Erythroblast (primary cell): ENCODE results near the gene LRRC53.

Experiments used
- DNase-seq, 2 experiments: peaks; one replicate each; lab custom pipeline; 2025; lab: John Stamatoyannopoulos, UW
- GATA1 ChIP-seq: IDR thresholded peaks from 2 replicates; pipeline ENCODE4 v1.6.1; 2011; ENCODE audit warnings: low read depth, mild to moderate bottlenecking, control low read depth, low read length, moderate library complexity
- POLR2A ChIP-seq: IDR thresholded peaks from 2 replicates; pipeline ENCODE4 v1.6.1; 2011; ENCODE audit warnings: mild to moderate bottlenecking, low read length

Gene LRRC53

GRCh38 chr1:74431531-74431930 is 80.9 kb downstream of the LRRC53 start:
- TF ChIP-seq POLR2A (no peak), GATA1 (no peak)
- DNase-seq: no peak

GRCh38 chr1:74430342-74430934 is 82.0 kb downstream of the LRRC53 start:
- DNase-seq: no peak
- TF ChIP-seq GATA1: no peak
- no peak for TF ChIP-seq POLR2A

- TF ChIP-seq POLR2A (no peak), GATA1 (no peak)
- DNase-seq: no peak
Observed at GRCh38 chr1:74429580-74429979, 82.8 kb downstream of the LRRC53 start.

GRCh38 chr1:74427681-74428080 is 84.7 kb downstream of the LRRC53 start:
- no peak for DNase-seq
- no peak for TF ChIP-seq GATA1
- TF ChIP-seq POLR2A: no peak

- TF ChIP-seq GATA1 (no peak), POLR2A (no peak)
Observed at GRCh38 chr1:74426208-74426937, 86.0 kb downstream of the LRRC53 start.

GRCh38 chr1:74425676-74426075 is 86.7 kb downstream of the LRRC53 start:
- TF ChIP-seq POLR2A: no peak
- no peak for TF ChIP-seq GATA1
- no peak for DNase-seq

More at GRCh38 chr1:74426208-74426937, 86.0 kb downstream of the LRRC53 start:
- peak in 1 of 2 experiments; percentile 4 for DNase-seq

- TF ChIP-seq POLR2A: no peak
- TF ChIP-seq GATA1: no peak
- no peak for DNase-seq
Observed at GRCh38 chr1:74423471-74423870, 88.9 kb downstream of the LRRC53 start.

- no peak for DNase-seq
- TF ChIP-seq GATA1 (no peak), POLR2A (no peak)
Observed at GRCh38 chr1:74422421-74423292, 89.8 kb downstream of the LRRC53 start.

- DNase-seq: no peak
- TF ChIP-seq GATA1 (no peak), POLR2A (no peak)
Observed at GRCh38 chr1:74420467-74420866, 91.9 kb downstream of the LRRC53 start.
